NCI-H2171 treated with DMSO at 0.1 percent for 48 hours (cell line): ENCODE results near the gene MAPKAP1.

ENCODE experiments used
- DNase-seq: peaks from one replicate; lab custom pipeline; 2025; lab: John Stamatoyannopoulos, UW

The MAPKAP1 gene

DNA sequence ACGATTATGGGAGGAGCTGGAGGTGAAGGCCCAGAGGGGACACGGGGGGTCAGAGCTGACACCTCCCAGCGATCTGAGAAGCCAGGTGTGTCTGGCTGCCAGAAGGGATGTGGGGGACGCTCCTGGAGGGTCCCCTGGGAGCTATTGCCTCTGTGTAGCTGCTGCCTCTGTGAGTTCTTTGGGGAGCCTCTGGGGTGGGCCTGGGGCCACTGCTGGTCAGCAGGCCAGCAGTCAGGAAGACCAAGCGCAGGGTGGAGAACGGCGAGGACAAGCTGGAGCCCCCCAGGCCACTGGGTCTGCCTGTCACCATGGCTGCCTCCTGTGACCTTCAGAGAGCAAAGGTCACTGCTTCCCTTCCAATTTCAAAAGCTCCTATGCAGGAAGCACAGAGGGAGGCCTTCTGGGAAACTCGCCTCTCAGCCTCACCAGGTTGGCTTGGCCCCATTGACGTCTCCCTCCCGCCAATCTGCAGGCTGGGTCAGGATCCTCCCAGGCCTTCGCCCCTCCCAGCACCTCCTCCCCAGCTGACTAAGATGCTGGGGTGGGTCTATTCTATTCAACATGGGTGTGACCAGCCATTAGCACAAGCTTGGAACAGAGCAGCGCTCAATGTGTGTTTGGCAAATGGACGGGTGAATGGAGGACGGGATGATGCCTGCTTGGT is 319.0 kb downstream of the MAPKAP1 start:
- DNase-seq, result no peak
